GM12872 (cell line): ENCODE data around the gene PTGES3.

Experiments
- CTCF ChIP-seq: IDR thresholded peaks from 3 replicates; pipeline ENCODE4 v1.5.1; 2011; ENCODE audit warnings: low read depth, mild to moderate bottlenecking, low read length, moderate library complexity; ENCODE audit not compliant: insufficient read depth

PTGES3 gene

GRCh38 chr12:56637621-56638020 lies 50.5 kb downstream of the PTGES3 start:
- no peak for TF ChIP-seq CTCF

- peak; percentile 86 for TF ChIP-seq CTCF
Measured at GRCh38 chr12:56636675-56637540, 51.2 kb downstream of the PTGES3 start.

- no peak for TF ChIP-seq CTCF
Measured at GRCh38 chr12:56635806-56636674, 52.0 kb downstream of the PTGES3 start.

- TF ChIP-seq CTCF, result peak; percentile 46
Measured at GRCh38 chr12:56634837-56635791, 53.0 kb downstream of the PTGES3 start.

GRCh38 chr12:56634242-56634836 lies 53.7 kb downstream of the PTGES3 start:
- no peak for TF ChIP-seq CTCF

- TF ChIP-seq CTCF, result no peak
Measured at GRCh38 chr12:56633468-56634241, 54.4 kb downstream of the PTGES3 start.
